HG02623 (cell line): ENCODE measurements around the gene GPR35.
"Not testable (repeated sequence)": the region's sequence is repeated elsewhere in the genome, so short reads cannot be mapped to it uniquely, and the experiment has no call there.

Source experiments
- ATAC-seq: cut with Tn5 transposase; IDR thresholded peaks from one replicate; pipeline ENCODE4 v1.9.1; 2021; ENCODE audit warnings: moderate library complexity; ENCODE audit not compliant: unreplicated experiment

Gene GPR35

DNA sequence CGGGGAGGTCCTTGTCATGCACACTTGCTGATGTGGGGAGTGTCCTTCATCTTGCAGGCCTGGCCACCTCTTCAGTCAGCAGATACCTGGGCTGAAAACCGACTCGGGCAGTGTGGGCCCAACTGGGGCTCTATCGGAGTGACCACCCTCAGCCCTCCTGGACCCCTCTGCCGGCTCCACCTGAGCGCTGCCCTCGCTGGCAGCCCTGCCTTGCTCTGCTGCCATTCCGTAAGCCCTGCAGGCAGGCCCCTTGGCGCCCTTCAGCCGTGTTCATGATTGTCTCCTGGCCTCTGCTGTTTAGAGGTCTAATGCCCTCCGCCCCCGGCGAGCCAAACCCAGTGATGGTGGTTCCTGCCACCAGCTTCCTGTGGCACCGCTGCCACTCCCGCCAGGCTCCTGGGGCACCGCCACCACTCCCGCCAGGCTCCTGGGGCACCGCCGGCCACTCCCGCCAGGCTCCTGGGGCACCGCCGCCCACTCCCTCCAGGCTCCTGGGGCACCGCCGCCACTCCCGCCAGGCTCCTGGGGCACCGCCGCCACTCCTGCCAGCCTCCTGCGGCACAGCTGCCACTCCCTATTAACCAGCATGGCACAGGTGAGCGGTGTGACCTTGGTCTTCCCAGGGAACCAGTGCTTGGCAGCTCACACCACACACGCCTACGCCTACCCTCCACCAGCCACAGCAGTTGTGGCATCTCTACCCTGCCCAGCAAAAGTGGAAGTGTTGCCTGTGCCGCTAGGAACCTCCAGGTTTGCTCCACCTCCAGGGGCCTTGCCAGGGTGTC is 22.8 kb upstream of the GPR35 start:
- no peak for ATAC-seq

DNA sequence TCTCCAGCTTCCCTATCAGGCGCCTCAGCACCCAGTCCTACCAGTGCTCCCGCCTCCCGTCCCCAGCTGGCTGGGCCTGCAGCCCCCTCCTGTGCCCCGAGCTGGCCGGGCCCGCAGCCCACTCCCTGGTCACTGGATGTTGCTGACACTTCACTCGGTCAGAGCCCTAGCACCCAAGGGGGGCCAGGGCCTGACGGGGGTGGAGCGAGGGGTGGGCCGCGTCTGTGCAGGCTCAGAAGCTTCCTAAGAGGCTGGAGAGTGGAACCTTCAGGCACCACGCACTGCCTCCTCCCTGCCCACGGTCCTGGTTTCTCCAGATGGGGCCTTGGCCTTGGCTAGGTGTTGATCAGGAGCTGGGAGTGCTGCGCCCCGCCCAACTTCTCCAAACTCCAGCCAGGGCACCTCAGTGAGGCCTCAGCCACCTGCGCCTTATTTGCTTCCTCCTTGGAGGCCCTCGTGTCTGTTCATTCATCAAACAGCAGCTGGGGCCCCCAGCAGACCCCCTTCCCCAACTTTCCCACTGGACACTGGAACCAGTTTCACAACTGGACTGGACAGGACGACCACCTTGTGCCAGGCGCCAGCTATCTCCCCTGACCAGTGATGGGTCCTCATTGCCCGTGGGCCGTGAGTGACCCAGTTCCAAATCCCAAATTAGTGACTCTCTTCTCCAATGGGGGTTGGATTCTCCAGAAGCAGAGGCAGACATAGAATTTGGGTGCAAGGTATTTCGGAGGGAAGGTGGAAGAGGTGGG is 22.0 kb upstream of the GPR35 start:
- ATAC-seq, result no peak

DNA sequence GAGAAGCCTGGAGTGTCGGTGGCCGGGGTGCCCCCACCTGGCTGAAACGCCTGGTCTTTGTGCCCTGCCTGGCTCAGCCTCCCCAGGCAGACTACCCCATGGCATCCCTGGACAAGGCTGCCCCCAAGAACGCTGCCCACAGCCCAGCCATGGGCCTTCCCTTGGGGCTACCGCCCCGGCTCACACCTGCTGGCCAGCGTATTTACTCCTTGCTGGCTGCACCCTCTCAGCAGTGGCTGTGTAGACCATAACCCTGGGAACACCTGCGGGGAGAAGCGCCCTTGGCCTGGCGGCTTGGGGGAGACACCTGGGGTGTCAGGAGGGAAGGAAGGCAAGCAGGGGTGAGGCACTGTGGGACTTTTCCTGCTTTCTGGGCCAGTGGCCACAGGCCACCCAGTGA is 21.4 kb upstream of the GPR35 start:
- ATAC-seq, result no peak

DNA sequence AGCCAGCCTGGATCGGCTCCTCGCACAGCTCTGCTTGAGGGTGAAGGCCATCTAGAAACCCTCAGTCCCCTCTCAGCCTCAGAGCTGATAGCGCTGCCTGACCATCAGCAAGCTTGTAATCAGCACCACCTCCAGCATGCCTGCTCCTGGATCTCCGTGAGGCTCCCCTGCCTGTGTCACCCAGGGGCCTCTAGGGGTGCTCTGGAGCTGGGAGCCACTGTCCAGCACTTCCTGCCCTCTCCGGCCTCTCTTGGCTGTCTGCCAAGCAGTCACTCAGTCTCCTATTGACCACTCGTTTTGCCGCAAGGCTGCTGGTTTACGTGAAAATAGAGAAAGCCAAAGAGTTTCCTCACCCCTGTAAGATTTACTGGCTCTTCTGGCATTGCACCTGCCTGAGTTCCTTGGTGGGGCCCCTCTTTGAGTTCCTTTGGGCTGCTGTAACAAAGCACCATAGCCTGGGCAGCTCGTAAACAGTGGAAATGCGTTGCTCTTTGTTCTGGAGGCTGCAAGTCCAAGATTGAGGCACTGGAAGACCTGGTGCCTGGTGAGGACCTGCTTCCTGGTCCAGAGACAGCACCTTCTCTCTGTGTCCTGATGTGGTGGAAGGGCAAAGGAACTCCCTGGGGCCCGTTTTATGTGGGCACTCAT is 20.9 kb upstream of the GPR35 start:
- no peak for ATAC-seq

DNA sequence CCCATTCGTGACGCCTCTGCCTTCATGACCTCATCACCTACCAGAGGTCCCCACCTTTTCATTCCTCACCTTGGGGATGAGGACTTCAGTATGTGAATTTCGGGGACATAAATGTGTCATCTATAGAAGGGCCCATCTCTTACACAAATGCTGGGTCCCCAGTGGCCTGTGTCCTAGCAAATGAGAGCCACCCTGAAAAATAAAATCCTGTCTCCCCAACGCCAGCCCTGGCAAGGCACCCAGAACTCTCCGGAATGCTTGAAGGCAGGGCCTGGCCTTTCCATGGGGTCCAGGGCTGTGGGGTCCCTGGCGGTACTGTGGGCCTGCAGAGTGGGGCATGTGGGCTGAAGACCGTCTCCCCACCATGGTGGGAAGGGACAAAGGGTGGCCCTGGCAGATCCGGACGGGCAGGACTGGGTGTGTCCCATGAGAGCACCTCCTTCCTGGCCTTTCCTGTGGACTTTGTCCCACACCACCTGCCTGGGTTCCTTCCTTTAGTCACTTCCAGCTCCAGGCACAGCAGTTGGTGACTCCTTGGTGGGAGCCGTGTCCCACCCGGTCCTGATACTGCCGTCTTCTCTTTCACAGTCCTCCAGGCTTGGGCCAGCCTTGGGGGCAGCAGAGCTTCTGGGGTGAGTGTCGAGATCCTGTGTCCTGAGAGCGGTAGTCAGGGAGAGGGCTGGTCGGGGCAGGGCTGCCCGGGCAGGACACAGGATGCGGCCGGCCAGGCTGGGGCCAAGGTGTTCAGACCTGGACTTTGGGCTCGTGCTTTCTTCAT is 20.2 kb upstream of the GPR35 start:
- ATAC-seq, result no peak

DNA sequence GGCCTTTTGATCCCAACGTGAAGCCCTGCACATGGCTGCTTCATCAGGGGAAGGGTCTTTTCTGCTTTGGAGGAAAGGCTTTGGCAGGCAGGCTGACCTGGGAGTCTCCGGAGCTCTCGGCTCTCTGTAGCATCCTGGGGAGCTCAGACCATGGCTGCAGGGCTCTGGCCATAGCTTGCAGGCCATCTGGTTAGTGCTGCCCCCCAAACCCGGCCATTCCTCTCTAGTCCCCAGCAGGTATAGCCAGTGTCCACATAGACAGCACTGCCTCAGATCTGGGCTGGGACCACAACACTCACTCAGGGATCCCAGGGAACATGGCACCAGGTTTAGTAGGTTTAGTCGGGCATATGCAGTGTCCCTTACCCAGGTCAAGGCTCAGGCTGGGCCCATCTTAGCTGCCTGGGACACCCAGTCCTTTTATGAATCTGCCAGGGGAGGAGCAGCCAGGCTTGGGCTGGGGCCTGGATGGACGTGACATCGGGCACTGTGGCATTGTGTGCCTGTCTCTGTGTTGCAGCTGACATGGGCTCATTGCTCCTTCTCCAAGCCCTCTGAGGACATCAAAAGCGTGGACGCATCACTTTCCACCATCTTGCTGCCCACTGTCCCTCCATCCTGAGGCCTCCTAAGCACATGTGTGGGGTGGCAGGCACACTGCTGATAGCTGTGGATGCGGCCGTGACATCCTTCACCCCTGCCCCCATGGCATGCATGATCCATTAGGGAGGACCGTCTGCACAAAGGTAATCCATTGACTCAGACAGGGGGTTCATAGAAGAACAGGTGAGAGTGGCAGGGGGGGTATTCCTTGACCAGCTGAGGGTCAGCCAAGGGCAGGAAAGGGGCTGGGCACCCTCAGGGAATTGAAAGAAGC is 19.2 kb upstream of the GPR35 start:
- ATAC-seq, result no peak

DNA sequence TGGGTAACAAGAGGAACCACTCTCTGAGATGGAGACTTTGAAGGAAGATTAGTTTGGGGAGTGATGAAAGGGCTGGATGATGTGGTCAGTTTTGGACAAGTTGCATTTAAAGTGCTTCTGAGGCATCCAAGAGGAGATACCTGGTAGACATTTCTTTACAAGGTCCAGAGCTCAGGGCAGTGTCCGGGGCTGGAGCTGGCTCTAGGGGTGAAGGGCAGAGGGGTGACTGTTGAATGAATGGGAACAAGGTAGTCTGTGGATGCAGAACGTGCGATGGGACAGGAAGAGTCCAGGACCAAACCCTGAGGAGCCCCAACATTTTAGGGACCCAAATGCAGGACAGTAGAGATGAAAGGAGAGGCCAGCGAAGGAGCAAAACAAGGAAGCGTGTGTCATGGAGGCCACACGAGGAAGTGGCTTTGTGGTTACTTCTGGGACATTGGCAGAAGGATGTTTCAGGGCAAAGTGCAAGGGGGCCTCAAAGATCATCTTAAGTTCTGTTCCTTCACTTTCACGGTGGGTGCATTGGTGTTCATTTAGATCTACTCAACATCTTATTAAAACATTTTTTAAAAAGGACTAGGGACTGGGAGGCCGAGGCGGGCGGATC is 13.6 kb upstream of the GPR35 start:
- no peak for ATAC-seq

DNA sequence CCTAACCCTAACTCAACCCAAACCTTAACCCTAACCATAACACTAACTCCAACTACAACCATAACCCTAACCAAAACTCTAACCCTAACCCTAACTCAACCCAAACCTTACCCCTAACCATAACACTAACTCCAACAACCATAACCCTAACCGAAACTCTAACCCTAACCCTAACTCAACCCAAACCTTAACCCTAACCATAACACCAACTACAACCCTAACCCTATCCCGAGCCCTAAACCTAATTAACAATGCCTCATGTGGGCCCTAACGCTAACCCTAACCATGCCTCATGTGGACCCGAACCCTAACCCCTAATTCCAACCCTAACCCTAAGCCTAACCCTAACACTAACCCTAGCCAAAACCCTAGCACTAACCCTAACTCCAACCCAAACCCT is 11.5 kb upstream of the GPR35 start:
- ATAC-seq, result no peak

DNA sequence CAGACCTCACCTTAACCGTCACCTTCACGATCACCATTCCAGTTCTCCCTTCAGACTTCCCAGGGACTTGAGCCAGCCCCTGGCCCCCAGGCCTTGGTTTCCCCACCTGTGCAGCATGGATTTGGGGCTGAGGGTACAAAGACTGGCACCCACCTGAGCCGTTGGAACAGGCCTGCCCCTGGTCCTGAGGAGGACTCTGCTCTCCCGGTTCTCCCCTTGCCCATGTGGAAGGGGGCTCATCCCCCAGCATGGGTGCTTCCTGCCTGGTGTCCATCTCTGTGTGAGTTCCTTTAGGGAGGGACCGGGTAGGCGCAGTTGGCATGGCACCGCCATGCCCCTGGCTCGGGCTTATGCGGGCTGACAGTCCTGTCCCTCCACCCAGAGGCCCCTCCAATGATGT is 10.9 kb upstream of the GPR35 start:
- no peak for ATAC-seq

DNA sequence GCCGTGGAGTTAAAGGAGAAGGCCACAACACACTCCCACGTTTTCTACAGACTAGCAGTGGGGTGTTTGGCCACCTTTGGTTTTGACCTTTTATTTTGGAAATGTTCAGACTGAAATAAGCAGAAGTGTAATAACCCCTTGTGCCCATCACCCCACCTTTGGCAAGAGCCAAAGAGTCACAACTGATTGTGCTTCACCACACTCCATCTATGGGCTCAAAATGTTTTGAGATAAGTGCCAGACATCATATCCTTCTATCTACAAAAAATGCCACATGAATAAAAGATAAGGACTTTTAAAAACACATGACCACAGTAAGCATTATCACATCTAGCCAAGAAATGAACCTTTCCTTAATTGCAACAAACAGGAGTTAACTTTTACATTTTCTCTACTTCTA is 9.9 kb upstream of the GPR35 start:
- no peak for ATAC-seq

DNA sequence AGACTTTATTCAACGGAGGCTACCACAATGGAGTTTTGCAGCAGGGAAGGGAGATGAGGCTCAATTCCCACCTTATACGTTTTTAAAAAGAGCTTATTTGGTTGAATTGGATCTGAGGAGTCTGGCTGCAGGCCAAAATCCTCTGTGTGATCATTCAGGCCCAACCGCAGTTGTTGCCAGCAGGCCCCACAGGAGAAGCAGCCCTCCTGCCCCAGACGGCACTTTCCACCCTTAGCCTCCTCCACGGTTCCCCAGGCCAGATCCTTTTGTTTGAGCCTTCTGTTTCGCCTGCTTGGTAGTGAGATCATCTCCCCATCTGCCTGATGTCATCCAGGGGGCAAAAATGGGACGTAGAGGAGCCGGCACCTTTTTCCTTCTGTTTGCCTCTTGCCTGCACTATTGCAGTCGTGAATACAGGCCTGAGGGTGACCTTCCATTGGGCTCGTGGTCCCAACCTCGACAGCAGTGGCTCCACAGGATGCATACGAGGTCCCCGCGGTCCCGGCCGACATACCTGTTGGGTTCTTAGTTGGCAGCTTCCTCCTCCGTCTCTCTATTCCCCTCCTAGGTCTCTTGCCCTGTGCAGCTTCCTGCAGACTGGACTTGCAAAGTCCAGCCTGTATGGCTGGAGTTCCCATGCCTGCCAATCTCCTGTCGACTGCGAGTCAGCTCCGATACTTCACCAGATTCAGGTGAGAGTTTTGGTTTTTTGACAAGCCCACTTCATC is 9.3 kb upstream of the GPR35 start:
- no peak for ATAC-seq

DNA sequence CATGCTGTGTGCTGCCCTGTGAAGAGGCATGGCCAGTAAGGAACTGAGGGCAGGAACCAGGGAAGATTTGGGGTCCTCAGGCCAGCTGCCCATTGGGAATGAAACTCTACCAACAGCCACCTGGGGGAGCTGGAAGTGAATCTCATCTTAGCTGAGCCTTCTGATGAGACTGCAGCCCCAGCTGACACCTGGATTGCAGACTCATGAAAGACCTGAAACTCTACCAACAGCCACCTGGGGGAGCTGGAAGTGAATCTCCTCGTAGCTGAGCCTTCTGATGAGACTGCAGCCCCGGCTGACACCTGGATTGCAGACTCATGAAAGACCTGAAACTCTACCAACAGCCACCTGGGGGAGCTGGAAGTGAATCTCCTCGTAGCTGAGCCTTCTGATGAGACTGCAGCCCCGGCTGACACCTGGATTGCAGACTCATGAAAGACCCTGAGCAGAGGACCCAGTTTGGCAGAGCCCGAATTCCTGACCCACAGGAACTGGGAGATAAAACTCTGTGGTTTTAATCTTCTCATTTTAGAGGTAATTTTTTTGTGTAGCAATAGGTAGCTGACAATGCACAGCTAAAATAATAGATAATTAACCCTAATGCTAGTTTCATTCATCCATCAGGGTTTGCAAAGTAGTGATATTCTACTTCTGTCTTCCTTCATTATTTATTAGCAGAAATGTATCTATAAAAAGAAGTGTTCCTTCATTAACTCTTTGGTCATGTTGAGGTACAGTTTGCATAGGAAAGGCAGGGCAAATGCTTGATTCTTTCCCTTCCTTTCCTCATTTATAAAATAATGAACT is 8.2 kb upstream of the GPR35 start:
- not testable (repeated sequence) for ATAC-seq

DNA sequence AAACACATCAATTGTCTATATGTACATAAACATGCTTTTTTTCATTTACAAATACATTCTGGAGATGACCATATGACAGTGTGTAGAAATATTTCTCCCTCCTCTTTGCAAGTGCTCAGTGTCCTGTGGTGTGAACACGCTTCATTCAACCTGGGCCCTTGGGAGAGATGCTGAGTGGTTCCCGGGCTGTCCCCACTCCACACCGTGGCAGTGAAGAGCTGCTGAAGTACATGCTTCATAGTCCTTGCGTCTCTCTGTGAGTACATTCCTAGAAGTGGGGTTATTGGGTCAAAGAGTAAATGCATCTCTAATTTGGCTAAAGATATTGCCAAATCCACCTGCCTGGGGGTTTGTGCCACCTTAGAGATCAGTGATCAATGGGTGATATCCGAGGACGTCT is 6.5 kb upstream of the GPR35 start:
- ATAC-seq, result no peak

DNA sequence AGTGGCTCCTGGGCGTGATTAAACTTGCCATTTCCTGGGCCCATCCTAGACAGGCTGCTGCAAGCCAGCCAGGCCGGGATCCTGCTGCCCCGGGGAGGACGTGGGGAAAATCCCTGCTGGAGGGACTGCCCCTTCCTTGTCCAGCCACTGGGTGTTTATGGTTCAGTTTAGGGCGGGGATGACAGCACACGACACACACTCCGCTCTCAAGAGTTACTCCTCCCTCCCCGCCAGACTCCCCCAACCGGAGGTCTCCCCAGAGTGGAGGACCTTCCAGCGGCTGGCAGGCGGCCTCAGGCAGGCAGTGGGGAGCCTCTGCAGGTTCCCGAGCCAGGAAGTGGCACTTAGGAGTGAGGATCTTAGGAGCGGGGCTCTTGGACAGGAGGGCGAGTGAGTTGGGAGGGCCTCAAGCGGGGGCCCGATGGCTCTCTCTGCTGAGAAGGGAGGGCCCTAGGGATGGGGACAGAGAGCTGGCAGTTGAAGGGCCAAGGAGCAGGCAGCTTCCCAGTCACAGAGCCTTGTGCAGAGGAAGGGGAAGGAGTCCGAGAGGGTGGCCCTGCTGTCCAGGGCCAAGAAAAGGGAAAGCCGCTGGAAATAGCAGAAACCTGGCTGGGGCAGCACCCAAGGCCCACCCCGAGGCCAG is 5.7 kb upstream of the GPR35 start:
- ATAC-seq, result no peak

DNA sequence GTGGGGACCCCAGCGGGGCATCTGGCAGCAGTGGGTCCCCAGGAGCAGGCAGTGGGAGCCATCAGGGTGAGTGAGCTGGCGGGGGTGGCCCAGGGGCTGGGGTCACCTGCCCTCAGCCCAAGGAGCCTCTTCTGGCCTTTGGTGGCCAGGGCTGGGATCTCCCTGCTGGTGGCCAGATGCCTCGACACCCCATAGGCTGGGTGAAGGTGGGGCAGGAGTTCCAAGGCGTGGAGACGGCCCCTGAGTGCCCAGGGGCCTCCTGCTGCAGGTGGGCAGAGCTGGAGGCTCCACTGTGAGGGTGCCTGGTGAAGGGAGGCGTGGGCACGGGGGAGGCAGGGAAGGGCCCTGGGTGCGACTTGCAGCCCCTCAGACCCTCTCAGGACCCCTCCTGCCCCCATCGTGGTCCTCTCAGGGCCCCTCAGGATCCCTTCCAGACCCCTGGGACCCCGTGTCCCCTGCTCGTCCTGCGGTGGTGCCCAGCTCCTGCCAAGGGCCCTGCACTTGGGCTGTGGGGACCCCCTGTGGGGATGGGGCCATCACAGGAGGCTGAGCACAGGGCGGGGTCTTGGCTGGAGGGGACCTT is 5.0 kb upstream of the GPR35 start:
- ATAC-seq, result no peak

DNA sequence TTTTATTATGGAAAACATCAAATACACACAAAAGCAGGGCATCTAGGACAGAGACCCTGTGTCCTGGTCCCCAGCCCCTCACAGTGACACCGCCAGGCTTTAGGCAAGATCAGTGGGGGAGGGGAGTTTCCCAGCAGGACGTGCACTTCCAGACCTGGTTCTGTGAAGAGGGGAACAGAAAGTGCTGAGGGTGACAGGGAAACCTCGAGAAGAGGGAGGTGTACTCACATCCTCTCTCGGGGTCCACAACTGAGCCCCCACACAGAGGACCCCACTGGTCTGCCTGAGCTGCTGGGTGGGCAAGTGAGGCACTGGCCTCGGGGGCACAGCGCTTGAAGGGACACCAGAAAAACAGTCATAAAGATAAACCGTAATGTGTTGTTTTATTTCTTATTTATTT is 4.4 kb upstream of the GPR35 start:
- ATAC-seq, result no peak

DNA sequence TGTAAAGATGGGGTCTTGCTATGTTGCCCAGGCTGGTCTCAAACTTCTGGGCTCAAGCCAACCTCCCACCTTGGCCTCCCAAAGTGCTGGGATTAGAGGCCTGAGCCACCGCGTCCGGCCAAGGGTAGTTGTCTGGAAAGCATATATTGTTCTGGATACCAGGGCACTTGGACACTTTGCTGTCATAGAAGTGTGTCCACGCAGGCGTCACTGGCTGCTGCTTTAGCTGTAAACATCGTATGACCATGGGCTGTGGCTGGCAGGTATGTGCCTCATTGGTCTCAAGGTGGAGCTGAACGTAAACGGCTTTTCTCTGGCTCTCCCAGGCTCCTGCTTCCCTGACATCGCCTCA is 3.2 kb upstream of the GPR35 start:
- no peak for ATAC-seq
